K562 (cell line): Measurements from ENCODE around the gene ZNF575. TPM values are rescaled to one million over a fixed set of nuclear protein-coding genes. Genes with fewer than 3 reads are reported as not detected.

Experiments
- ATAC-seq: fragments of 200-7000 bp; cut with Tn5 transposase; 3 replicates; pipeline ENCODE4 v1.9.1; 2020; ENCODE audit warnings: moderate library complexity
- BruUV-seq: library from RNA; stranded (reverse); fragments of 400-500 nt; replicated peaks from 2 replicates; lab custom pipeline; 2021; lab: Mats Ljungman, UMichigan
- CTCF ChIA-PET: fragments of 300-600 bp; formaldehyde crosslinking; extraction: SDS; loops from one replicate; lab custom pipeline; 2021; ENCODE audit warnings: low intra/inter-chr PET ratio; lab: Yijun Ruan, JAX
- POLR2A ChIA-PET: fragments of 300-600, 350-650 bp; sonication (Branson Sonifier 250); formaldehyde crosslinking; extraction: SDS; loops from one replicate; lab custom pipeline; 2021; ENCODE audit warnings: antibody characterized with exemption, inconsistent platforms; lab: Yijun Ruan, JAX
- DNase-seq, 4 experiments: peaks; one replicate each; pipeline versions ENCODE4 v3.0.0 to v3.0.0-alpha.2; 2011 to 2018; ENCODE audit warnings: low spot score in 3 of 4, mixed read lengths in 3 of 4; ENCODE audit errors: extremely low read depth in 1 of 4
- FAIRE-seq: peaks from 2 replicates; lab custom pipeline; 2011; peaks lifted over from hg19 to GRCh38; lab: Jason Lieb, UNC
- H2AFZ ChIP-seq: 2 replicates; pipeline ENCODE4 v1.6.0; 2011; ENCODE audit warnings: low read depth, low read length, control low read depth, inconsistent platforms
- H3K27ac ChIP-seq: fragments of 200-600 bp; 3 replicates; pipeline ENCODE4 v1.8.0; 2011; ENCODE audit warnings: low read depth, mild to moderate bottlenecking, control low read depth, inconsistent platforms, low read length, moderate library complexity, mixed read lengths; ENCODE audit errors: extremely low read depth
- H3K27me3 ChIP-seq, 2 experiments: fragments of 300-600 bp in 1 of 2; 2 replicates in 1 of 2; 3 replicates in 1 of 2; pipeline versions ENCODE4 v1.6.0 to v1.8.0; 2011; ENCODE audit warnings: inconsistent platforms in 2 of 2, low read length in 2 of 2, mild to moderate bottlenecking in 1 of 2, mixed read lengths in 1 of 2, moderate library complexity in 1 of 2; ENCODE audit not compliant: control insufficient read depth in 2 of 2, insufficient read depth in 2 of 2
- H3K36me3 ChIP-seq: fragments of 300-600 bp; 3 replicates; pipeline ENCODE4 v1.8.0; 2011; ENCODE audit warnings: mild to moderate bottlenecking, low read length, inconsistent platforms; ENCODE audit not compliant: control insufficient read depth, insufficient read depth
- H3K4me1 ChIP-seq, 2 experiments: fragments of 200-600 bp in 1 of 2; replicated peaks in 1 of 2; 2 replicates in 1 of 2; 3 replicates in 1 of 2; pipeline versions ENCODE4 v1.5.1 to v1.8.0; 2011; ENCODE audit warnings: inconsistent platforms in 2 of 2, low read length in 2 of 2, mild to moderate bottlenecking in 1 of 2, mixed read lengths in 1 of 2, moderate library complexity in 1 of 2; ENCODE audit not compliant: control insufficient read depth in 2 of 2, insufficient read depth in 2 of 2
- H3K4me2 ChIP-seq: 2 replicates; pipeline ENCODE4 v1.6.1; 2011; ENCODE audit warnings: low read length, control low read depth, inconsistent platforms, mixed read lengths; ENCODE audit not compliant: insufficient read depth
- H3K4me3 ChIP-seq: fragments of 200-600 bp; sonication (generic), shearing (Covaris generic); 2 replicates; pipeline ENCODE4 v1.5.1; 2016; ENCODE audit warnings: control low read depth, inconsistent platforms
- H3K79me2 ChIP-seq: fragments of 200-600 bp; 3 replicates; pipeline ENCODE4 v1.8.0; 2011; ENCODE audit warnings: low read length, inconsistent platforms; ENCODE audit not compliant: control insufficient read depth, insufficient read depth
- H3K9ac ChIP-seq, 2 experiments: 2 replicates each; pipeline versions ENCODE4 v1.6.0 to v1.6.1; 2011; ENCODE audit warnings: low read depth in 2 of 2, low read length in 2 of 2, control low read depth in 1 of 2, inconsistent platforms in 1 of 2, mild to moderate bottlenecking in 1 of 2, mixed read lengths in 1 of 2; ENCODE audit not compliant: insufficient read depth in 1 of 2
- H3K9me1 ChIP-seq: one replicate; pipeline ENCODE4 v1.6.0; 2011; ENCODE audit warnings: inconsistent platforms, mild to moderate bottlenecking, low read length, moderate library complexity; ENCODE audit not compliant: control insufficient read depth, insufficient read depth
- H3K9me3 ChIP-seq: replicated peaks from 2 replicates; pipeline ENCODE4 v1.5.1; 2011; ENCODE audit warnings: low read depth, low read length, inconsistent platforms; ENCODE audit not compliant: control insufficient read depth, insufficient read depth
- H4K20me1 ChIP-seq: replicated peaks from 2 replicates; pipeline ENCODE4 v1.6.1; 2011; ENCODE audit warnings: low read length, inconsistent platforms, mixed read lengths; ENCODE audit not compliant: control insufficient read depth, insufficient read depth
- NCOA4 ChIP-seq: fragments of 450-650 bp; IDR thresholded peaks from 2 replicates; pipeline ENCODE4 v1.6.1; 2018; ENCODE audit warnings: mild to moderate bottlenecking; ENCODE audit not compliant: partially characterized antibody
- NFRKB ChIP-seq: fragments of 450-650 bp; IDR thresholded peaks from 2 replicates; pipeline ENCODE4 v1.6.1; 2016; ENCODE audit warnings: low read depth
- NR2F6 ChIP-seq: fragments of 450-650 bp; formaldehyde crosslinking; IDR thresholded peaks from 2 replicates; pipeline ENCODE4 v1.4.0; 2020; ENCODE audit warnings: mild to moderate bottlenecking
- SMARCC2 ChIP-seq: fragments of 450-650 bp; IDR thresholded peaks from 2 replicates; pipeline ENCODE4 v1.6.1; 2017; ENCODE audit warnings: antibody characterized with exemption, moderate library complexity, mild to moderate bottlenecking, low read depth
- WGBS: fragments of 100-300 bp; shearing (Covaris generic); methylation state at CpG from one replicate; pipeline ENCODE4 v1.1.6; 2016; ENCODE audit warnings: low coverage, mixed read lengths; ENCODE audit not compliant: insufficient coverage; ENCODE audit errors: missing lambda C conversion rate; 5-methylcytosine and 5-hydroxymethylcytosine counted together
- in situ Hi-C: fragments of 300-500 bp; cut with MboI; formaldehyde crosslinking; loops from 4 replicates; pipeline ENCODE4 v1.15.0; 2018; ENCODE audit warnings: inconsistent platforms, mixed read lengths
- intact Hi-C: fragments of 100-400 bp; cut with micrococcal nuclease; formaldehyde crosslinking; loops from 2 replicates; pipeline ENCODE4 v1.14.2; 2022
- polyA plus RNA-seq, 8 experiments: library from polyadenylated mRNA; depleted of rRNA in 4 of 8; stranded (reverse) in 5 of 8; unstranded in 3 of 8; fragments of >200 nt; fragmentation: Nextera tagmentation in 2 of 8; fragmentation: Illumina TruSeq in 1 of 8; extraction: Ambion mirVana in 2 of 8; extraction: Trizol in 1 of 8; gene quantifications; 2 replicates each; pipeline versions ENCODE4 v1.2.1 to v1.2.3, GENCODE V29; 2011 to 2014; ENCODE audit warnings: inconsistent platforms in 1 of 8, missing spikeins in 1 of 8
- total RNA-seq, 7 experiments: library from RNA; depleted of rRNA in 6 of 7; stranded (reverse); fragments of >200 nt in 6 of 7; fragmentation: Illumina TruSeq in 2 of 7; extraction: Trizol in 2 of 7; gene quantifications; 2 replicates each; pipeline versions ENCODE4 v1.2.1 to v1.2.3, GENCODE V29; 2011 to 2021; ENCODE audit warnings: low replicate concordance in 1 of 7
- TF ChIP-seq, protein P1 (sequence below): fragments of 200-600 bp; sonication (generic); IDR thresholded peaks from one replicate; pipeline ENCODE4 v1.6.1; 2012; ENCODE audit warnings: mild to moderate bottlenecking, low read depth, low read length, inconsistent platforms

The ZNF575 gene
- total and polyA plus RNA-seq, 9 of the 15 experiments (the other 6 are each of a cell fraction or from before 2014, with no cell fraction given), result 0.20 to 0.98 (median 0.32) TPM; not detected in 6

DNA sequence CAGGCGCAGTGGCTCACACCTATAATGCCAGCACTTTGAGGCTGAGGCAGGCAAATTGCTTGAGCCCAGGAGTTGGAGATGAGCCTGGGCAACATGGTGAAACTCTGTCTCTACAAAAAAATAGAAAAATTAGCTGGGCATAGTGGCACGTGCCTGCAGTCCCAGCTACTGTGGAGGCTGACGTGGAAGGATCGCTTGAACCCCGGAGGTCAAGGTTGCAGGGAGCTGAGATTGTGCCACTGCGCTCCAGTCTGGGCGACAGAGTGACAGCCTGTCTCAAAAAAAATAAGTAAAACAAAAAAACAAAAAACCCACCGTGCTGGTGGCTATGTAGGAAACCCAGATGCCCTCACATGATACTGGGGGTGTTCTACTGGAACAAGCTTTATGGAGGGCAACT is 44.8 kb upstream of the ZNF575 start:
- FAIRE-seq (no peak), DNase-seq (no peak), ATAC-seq (no peak)
- Histone ChIP-seq H3K9me3 (no peaks in the 10 kb centered on the region), H3K9ac (no peak overlapping the region; a peak in 1 of 4 replicates), H2AFZ (no peak overlapping the region), H3K36me3 (no peaks in the 10 kb centered on the region), H3K4me1 (no peaks in the 10 kb centered on the region; a peak in 1 of 5 replicates), H3K79me2 (no peaks in the 10 kb centered on the region), H3K27me3 (no peaks in the 10 kb centered on the region), H3K4me3 (no peak overlapping the region), H4K20me1 (no peaks in the 10 kb centered on the region), H3K27ac (no peak overlapping the region), H3K4me2 (no peak overlapping the region), H3K9me1 (no peaks in the 10 kb centered on the region)
- POLR2A ChIA-PET, result no interaction called here
- in situ Hi-C loops, result no loop called here
- intact Hi-C loops, result no loop called here
- 63% methylated on average over 8 of the region's 8 CpGs for WGBS
- CTCF ChIA-PET, result no interaction called here
- no peak for TF ChIP-seq NCOA4
- no peak for TF ChIP-seq NR2F6 (CRISPR knock-in tag)
- TF ChIP-seq, protein P1, sequence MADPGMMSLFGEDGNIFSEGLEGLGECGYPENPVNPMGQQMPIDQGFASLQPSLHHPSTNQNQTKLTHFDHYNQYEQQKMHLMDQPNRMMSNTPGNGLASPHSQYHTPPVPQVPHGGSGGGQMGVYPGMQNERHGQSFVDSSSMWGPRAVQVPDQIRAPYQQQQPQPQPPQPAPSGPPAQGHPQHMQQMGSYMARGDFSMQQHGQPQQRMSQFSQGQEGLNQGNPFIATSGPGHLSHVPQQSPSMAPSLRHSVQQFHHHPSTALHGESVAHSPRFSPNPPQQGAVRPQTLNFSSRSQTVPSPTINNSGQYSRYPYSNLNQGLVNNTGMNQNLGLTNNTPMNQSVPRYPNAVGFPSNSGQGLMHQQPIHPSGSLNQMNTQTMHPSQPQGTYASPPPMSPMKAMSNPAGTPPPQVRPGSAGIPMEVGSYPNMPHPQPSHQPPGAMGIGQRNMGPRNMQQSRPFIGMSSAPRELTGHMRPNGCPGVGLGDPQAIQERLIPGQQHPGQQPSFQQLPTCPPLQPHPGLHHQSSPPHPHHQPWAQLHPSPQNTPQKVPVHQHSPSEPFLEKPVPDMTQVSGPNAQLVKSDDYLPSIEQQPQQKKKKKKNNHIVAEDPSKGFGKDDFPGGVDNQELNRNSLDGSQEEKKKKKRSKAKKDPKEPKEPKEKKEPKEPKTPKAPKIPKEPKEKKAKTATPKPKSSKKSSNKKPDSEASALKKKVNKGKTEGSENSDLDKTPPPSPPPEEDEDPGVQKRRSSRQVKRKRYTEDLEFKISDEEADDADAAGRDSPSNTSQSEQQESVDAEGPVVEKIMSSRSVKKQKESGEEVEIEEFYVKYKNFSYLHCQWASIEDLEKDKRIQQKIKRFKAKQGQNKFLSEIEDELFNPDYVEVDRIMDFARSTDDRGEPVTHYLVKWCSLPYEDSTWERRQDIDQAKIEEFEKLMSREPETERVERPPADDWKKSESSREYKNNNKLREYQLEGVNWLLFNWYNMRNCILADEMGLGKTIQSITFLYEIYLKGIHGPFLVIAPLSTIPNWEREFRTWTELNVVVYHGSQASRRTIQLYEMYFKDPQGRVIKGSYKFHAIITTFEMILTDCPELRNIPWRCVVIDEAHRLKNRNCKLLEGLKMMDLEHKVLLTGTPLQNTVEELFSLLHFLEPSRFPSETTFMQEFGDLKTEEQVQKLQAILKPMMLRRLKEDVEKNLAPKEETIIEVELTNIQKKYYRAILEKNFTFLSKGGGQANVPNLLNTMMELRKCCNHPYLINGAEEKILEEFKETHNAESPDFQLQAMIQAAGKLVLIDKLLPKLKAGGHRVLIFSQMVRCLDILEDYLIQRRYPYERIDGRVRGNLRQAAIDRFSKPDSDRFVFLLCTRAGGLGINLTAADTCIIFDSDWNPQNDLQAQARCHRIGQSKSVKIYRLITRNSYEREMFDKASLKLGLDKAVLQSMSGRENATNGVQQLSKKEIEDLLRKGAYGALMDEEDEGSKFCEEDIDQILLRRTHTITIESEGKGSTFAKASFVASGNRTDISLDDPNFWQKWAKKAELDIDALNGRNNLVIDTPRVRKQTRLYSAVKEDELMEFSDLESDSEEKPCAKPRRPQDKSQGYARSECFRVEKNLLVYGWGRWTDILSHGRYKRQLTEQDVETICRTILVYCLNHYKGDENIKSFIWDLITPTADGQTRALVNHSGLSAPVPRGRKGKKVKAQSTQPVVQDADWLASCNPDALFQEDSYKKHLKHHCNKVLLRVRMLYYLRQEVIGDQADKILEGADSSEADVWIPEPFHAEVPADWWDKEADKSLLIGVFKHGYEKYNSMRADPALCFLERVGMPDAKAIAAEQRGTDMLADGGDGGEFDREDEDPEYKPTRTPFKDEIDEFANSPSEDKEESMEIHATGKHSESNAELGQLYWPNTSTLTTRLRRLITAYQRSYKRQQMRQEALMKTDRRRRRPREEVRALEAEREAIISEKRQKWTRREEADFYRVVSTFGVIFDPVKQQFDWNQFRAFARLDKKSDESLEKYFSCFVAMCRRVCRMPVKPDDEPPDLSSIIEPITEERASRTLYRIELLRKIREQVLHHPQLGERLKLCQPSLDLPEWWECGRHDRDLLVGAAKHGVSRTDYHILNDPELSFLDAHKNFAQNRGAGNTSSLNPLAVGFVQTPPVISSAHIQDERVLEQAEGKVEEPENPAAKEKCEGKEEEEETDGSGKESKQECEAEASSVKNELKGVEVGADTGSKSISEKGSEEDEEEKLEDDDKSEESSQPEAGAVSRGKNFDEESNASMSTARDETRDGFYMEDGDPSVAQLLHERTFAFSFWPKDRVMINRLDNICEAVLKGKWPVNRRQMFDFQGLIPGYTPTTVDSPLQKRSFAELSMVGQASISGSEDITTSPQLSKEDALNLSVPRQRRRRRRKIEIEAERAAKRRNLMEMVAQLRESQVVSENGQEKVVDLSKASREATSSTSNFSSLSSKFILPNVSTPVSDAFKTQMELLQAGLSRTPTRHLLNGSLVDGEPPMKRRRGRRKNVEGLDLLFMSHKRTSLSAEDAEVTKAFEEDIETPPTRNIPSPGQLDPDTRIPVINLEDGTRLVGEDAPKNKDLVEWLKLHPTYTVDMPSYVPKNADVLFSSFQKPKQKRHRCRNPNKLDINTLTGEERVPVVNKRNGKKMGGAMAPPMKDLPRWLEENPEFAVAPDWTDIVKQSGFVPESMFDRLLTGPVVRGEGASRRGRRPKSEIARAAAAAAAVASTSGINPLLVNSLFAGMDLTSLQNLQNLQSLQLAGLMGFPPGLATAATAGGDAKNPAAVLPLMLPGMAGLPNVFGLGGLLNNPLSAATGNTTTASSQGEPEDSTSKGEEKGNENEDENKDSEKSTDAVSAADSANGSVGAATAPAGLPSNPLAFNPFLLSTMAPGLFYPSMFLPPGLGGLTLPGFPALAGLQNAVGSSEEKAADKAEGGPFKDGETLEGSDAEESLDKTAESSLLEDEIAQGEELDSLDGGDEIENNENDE, result no peak
- TF ChIP-seq SMARCC2, result no peak
- TF ChIP-seq NFRKB, result no peak
- no TSS peak for BruUV-seq
